ENCODE data around the gene GLYATL2. TPM values are rescaled to one million over a fixed set of nuclear protein-coding genes. Genes with fewer than 3 reads are reported as not detected.

GLYATL2 gene
- total and polyA plus RNA-seq, 2 of the 13 experiments (the other 11 are each of a cell fraction or from before 2014, with no cell fraction given), result not detected

- no peak for TF ChIP-seq ARID4A (CRISPR knock-in tag; IDR thresholded peaks at IDR 0.05; ENCODE audit: borderline replicate concordance)
- TF ChIP-seq MYC (CRISPR knock-in tag; IDR thresholded peaks at IDR 0.05; ENCODE audit: borderline replicate concordance), result no peak
- peak; percentile 37; the same call in 1 of the 2 replicates for TF ChIP-seq CTCF (CRISPR knock-in tag; IDR thresholded peaks at IDR 0.05)
- no peak for TF ChIP-seq FOXA3 (CRISPR knock-in tag; IDR thresholded peaks at IDR 0.05)
- no peak for TF ChIP-seq KLF11 (CRISPR knock-in tag; IDR thresholded peaks at IDR 0.05)
- no peak for TF ChIP-seq TBX3 (IDR thresholded peaks at IDR 0.05; ENCODE audit: borderline replicate concordance)
- no peak for TF ChIP-seq BORCS8-MEF2B (CRISPR knock-in tag; IDR thresholded peaks at IDR 0.05)
- TF ChIP-seq IRX3 (CRISPR knock-in tag; IDR thresholded peaks at IDR 0.05; ENCODE audit: borderline replicate concordance, low read depth), result no peak
- no peak for TF ChIP-seq ZBTB49 (CRISPR knock-in tag; IDR thresholded peaks at IDR 0.05; ENCODE audit: borderline replicate concordance)
- no peak for TF ChIP-seq NFIB (CRISPR knock-in tag; IDR thresholded peaks at IDR 0.05; ENCODE audit: borderline replicate concordance)
- TF ChIP-seq ZNF749 (CRISPR knock-in tag; IDR thresholded peaks at IDR 0.05; ENCODE audit: borderline replicate concordance), result no peak
- TF ChIP-seq DZIP1 (CRISPR knock-in tag; IDR thresholded peaks at IDR 0.05), result no peak
- TF ChIP-seq MZF1 (CRISPR knock-in tag; IDR thresholded peaks at IDR 0.05; ENCODE audit: borderline replicate concordance), result no peak
- no peak for TF ChIP-seq RORA (CRISPR knock-in tag; IDR thresholded peaks at IDR 0.05)
- TF ChIP-seq, protein P1, sequence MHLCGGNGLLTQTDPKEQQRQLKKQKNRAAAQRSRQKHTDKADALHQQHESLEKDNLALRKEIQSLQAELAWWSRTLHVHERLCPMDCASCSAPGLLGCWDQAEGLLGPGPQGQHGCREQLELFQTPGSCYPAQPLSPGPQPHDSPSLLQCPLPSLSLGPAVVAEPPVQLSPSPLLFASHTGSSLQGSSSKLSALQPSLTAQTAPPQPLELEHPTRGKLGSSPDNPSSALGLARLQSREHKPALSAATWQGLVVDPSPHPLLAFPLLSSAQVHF (CRISPR knock-in tag; IDR thresholded peaks at IDR 0.05), result no peak
- TF ChIP-seq ZFP41 (CRISPR knock-in tag; IDR thresholded peaks at IDR 0.05; ENCODE audit: borderline replicate concordance), result no peak
Measured at GRCh38 chr11:58784995-58785394, 59.5 kb downstream of the GLYATL2 start (continued).
